NCI-H2081 treated with DMSO at 0.1 percent for 48 hours (cell line): ENCODE data around the gene SMIM34.

Source experiments
- DNase-seq: peaks from one replicate; lab custom pipeline; 2025; lab: John Stamatoyannopoulos, UW

SMIM34 gene

GRCh38 chr21:34372321-34372720 lies 51.4 kb downstream of the SMIM34 start:
- DNase-seq: no peak

- no peak for DNase-seq
Observed at GRCh38 chr21:34369741-34370140, 54.0 kb downstream of the SMIM34 start.
